Measurements from ENCODE around the gene EXOG.

The EXOG gene

GRCh38 chr3:38476157-38476756 is 19.9 kb upstream of the EXOG start:
- Histone ChIP-seq H3K9ac (ENCODE audit: low read length) (no peak overlapping the region), H3K9me3 (ENCODE audit: control insufficient read depth, low read length) (no peaks in the 10 kb centered on the region), H3K36me3 (ENCODE audit: control insufficient read depth, insufficient read depth, low read length) (peaks cover 3% of the 10 kb centered on the region), H3K4me3 (ENCODE audit: low read length) (no peak overlapping the region), H3K27me3 (ENCODE audit: control insufficient read depth, insufficient read depth, low read length) (no peaks in the 10 kb centered on the region), H3K4me1 (ENCODE audit: control insufficient read depth, insufficient read depth, low read length) (peaks cover 8% of the 10 kb centered on the region)

- Histone ChIP-seq H3K36me3 (ENCODE audit: control insufficient read depth, insufficient read depth, low read length) (peaks cover 9% of the 10 kb centered on the region), H3K9ac (ENCODE audit: low read length) (no peak overlapping the region), H3K4me1 (ENCODE audit: control insufficient read depth, insufficient read depth, low read length) (peaks cover under 1% of the 10 kb centered on the region), H3K27me3 (ENCODE audit: control insufficient read depth, insufficient read depth, low read length) (no peaks in the 10 kb centered on the region), H3K4me3 (ENCODE audit: low read length) (no peak overlapping the region), H3K9me3 (ENCODE audit: control insufficient read depth, low read length) (no peaks in the 10 kb centered on the region)
Measured at GRCh38 chr3:38477057-38477820, 18.9 kb upstream of the EXOG start.

- H3K4me3 ChIP-seq (ENCODE audit: low read length) = no peak overlapping the region
- H3K9me3 ChIP-seq (ENCODE audit: control insufficient read depth, low read length) = no peaks in the 10 kb centered on the region
- no peak overlapping the region for H3K9ac ChIP-seq (ENCODE audit: low read length)
- H3K4me1 ChIP-seq (ENCODE audit: control insufficient read depth, insufficient read depth, low read length) = no peaks in the 10 kb centered on the region
- peaks cover 15% of the 10 kb centered on the region for H3K36me3 ChIP-seq (ENCODE audit: control insufficient read depth, insufficient read depth, low read length)
- H3K27me3 ChIP-seq (ENCODE audit: control insufficient read depth, insufficient read depth, low read length) = no peaks in the 10 kb centered on the region
Measured at GRCh38 chr3:38477839-38478450, 18.2 kb upstream of the EXOG start.

GRCh38 chr3:38478901-38479300 is 17.2 kb upstream of the EXOG start:
- no peaks in the 10 kb centered on the region for H3K9me3 ChIP-seq (ENCODE audit: control insufficient read depth, low read length)
- peaks cover 15% of the 10 kb centered on the region for H3K36me3 ChIP-seq (ENCODE audit: control insufficient read depth, insufficient read depth, low read length)
- no peaks in the 10 kb centered on the region for H3K27me3 ChIP-seq (ENCODE audit: control insufficient read depth, insufficient read depth, low read length)
- no peak overlapping the region for H3K9ac ChIP-seq (ENCODE audit: low read length)
- H3K4me3 ChIP-seq (ENCODE audit: low read length) = no peak overlapping the region
- H3K4me1 ChIP-seq (ENCODE audit: control insufficient read depth, insufficient read depth, low read length) = no peaks in the 10 kb centered on the region

- Histone ChIP-seq H3K4me1 (ENCODE audit: control insufficient read depth, insufficient read depth, low read length) (no peaks in the 10 kb centered on the region), H3K9me3 (ENCODE audit: control insufficient read depth, low read length) (no peaks in the 10 kb centered on the region), H3K36me3 (ENCODE audit: control insufficient read depth, insufficient read depth, low read length) (peaks cover 15% of the 10 kb centered on the region), H3K4me3 (ENCODE audit: low read length) (no peak overlapping the region), H3K27me3 (ENCODE audit: control insufficient read depth, insufficient read depth, low read length) (no peaks in the 10 kb centered on the region), H3K9ac (ENCODE audit: low read length) (no peak overlapping the region)
Measured at GRCh38 chr3:38479431-38480092, 16.6 kb upstream of the EXOG start.

- H3K9ac ChIP-seq (ENCODE audit: low read length) = no peak overlapping the region
- H3K36me3 ChIP-seq (ENCODE audit: control insufficient read depth, insufficient read depth, low read length) = peaks cover 15% of the 10 kb centered on the region
- H3K4me1 ChIP-seq (ENCODE audit: control insufficient read depth, insufficient read depth, low read length) = no peaks in the 10 kb centered on the region
- H3K4me3 ChIP-seq (ENCODE audit: low read length) = no peak overlapping the region
- H3K27me3 ChIP-seq (ENCODE audit: control insufficient read depth, insufficient read depth, low read length) = no peaks in the 10 kb centered on the region
- no peaks in the 10 kb centered on the region for H3K9me3 ChIP-seq (ENCODE audit: control insufficient read depth, low read length)
Measured at GRCh38 chr3:38480093-38480445, 16.1 kb upstream of the EXOG start.

GRCh38 chr3:38480930-38481329 is 15.2 kb upstream of the EXOG start:
- H3K4me1 ChIP-seq (ENCODE audit: control insufficient read depth, insufficient read depth, low read length) = no peaks in the 10 kb centered on the region
- H3K9me3 ChIP-seq (ENCODE audit: control insufficient read depth, low read length) = no peaks in the 10 kb centered on the region
- peaks cover 15% of the 10 kb centered on the region for H3K36me3 ChIP-seq (ENCODE audit: control insufficient read depth, insufficient read depth, low read length)
- no peaks in the 10 kb centered on the region for H3K27me3 ChIP-seq (ENCODE audit: control insufficient read depth, insufficient read depth, low read length)
- H3K4me3 ChIP-seq (ENCODE audit: low read length) = no peak overlapping the region
- H3K9ac ChIP-seq (ENCODE audit: low read length) = no peak overlapping the region

- Histone ChIP-seq H3K27me3 (ENCODE audit: control insufficient read depth, insufficient read depth, low read length) (no peaks in the 10 kb centered on the region), H3K4me1 (ENCODE audit: control insufficient read depth, insufficient read depth, low read length) (no peaks in the 10 kb centered on the region), H3K9ac (ENCODE audit: low read length) (no peak overlapping the region), H3K9me3 (ENCODE audit: control insufficient read depth, low read length) (no peaks in the 10 kb centered on the region), H3K36me3 (ENCODE audit: control insufficient read depth, insufficient read depth, low read length) (peaks cover 15% of the 10 kb centered on the region), H3K4me3 (ENCODE audit: low read length) (no peak overlapping the region)
Measured at GRCh38 chr3:38482951-38483350, 13.2 kb upstream of the EXOG start.

- H3K9ac ChIP-seq (ENCODE audit: low read length) = no peak overlapping the region
- H3K36me3 ChIP-seq (ENCODE audit: control insufficient read depth, insufficient read depth, low read length) = peaks cover 5% of the 10 kb centered on the region
- no peaks in the 10 kb centered on the region for H3K9me3 ChIP-seq (ENCODE audit: control insufficient read depth, low read length)
Measured at GRCh38 chr3:38487323-38487722, 8.8 kb upstream of the EXOG start.

GRCh38 chr3:38488949-38489348 is 7.2 kb upstream of the EXOG start:
- Histone ChIP-seq H3K9me3 (ENCODE audit: control insufficient read depth, low read length) (no peaks in the 10 kb centered on the region), H3K27me3 (ENCODE audit: control insufficient read depth, insufficient read depth, low read length) (no peaks in the 10 kb centered on the region), H3K4me1 (ENCODE audit: control insufficient read depth, insufficient read depth, low read length) (no peaks in the 10 kb centered on the region), H3K9ac (ENCODE audit: low read length) (no peak overlapping the region), H3K4me3 (ENCODE audit: low read length) (no peak overlapping the region), H3K36me3 (ENCODE audit: control insufficient read depth, insufficient read depth, low read length) (no peaks in the 10 kb centered on the region)

More at GRCh38 chr3:38487323-38487722, 8.8 kb upstream of the EXOG start:
- no peaks in the 10 kb centered on the region for H3K27me3 ChIP-seq (ENCODE audit: control insufficient read depth, insufficient read depth, low read length)
- no peak overlapping the region for H3K4me3 ChIP-seq (ENCODE audit: low read length)
- no peaks in the 10 kb centered on the region for H3K4me1 ChIP-seq (ENCODE audit: control insufficient read depth, insufficient read depth, low read length)

GRCh38 chr3:38489766-38490165 is 6.4 kb upstream of the EXOG start:
- no peaks in the 10 kb centered on the region for H3K4me1 ChIP-seq (ENCODE audit: control insufficient read depth, insufficient read depth, low read length)
- no peak overlapping the region for H3K9ac ChIP-seq (ENCODE audit: low read length)
- no peak overlapping the region for H3K4me3 ChIP-seq (ENCODE audit: low read length)
- H3K9me3 ChIP-seq (ENCODE audit: control insufficient read depth, low read length) = no peaks in the 10 kb centered on the region
- no peaks in the 10 kb centered on the region for H3K36me3 ChIP-seq (ENCODE audit: control insufficient read depth, insufficient read depth, low read length)
- H3K27me3 ChIP-seq (ENCODE audit: control insufficient read depth, insufficient read depth, low read length) = no peaks in the 10 kb centered on the region
